AG04450 (cell line): ENCODE data around the gene CXXC4. TPM values are rescaled to one million over a fixed set of nuclear protein-coding genes. Genes with fewer than 3 reads are reported as not detected.

Experiments
- CTCF ChIA-PET: fragments of 300-600, 350-600 bp; formaldehyde crosslinking; extraction: SDS; loops from one replicate; lab custom pipeline; 2022; ENCODE audit warnings: antibody characterized with exemption, inconsistent platforms; lab: Charles Lee
- POLR2A ChIA-PET: fragments of 350-600 bp; formaldehyde crosslinking; extraction: SDS; loops from one replicate; lab custom pipeline; 2021; ENCODE audit warnings: antibody characterized with exemption, inconsistent platforms; lab: Yijun Ruan, JAX
- DNase-seq: peaks from one replicate; pipeline ENCODE4 v3.0.0-alpha.2; 2011; ENCODE audit warnings: low read depth, low spot score
- H3K27ac ChIP-seq: one replicate; pipeline ENCODE4 v1.5.1; 2012; ENCODE audit warnings: low read depth, low read length, control low read depth
- H3K27me3 ChIP-seq: one replicate; pipeline ENCODE4 v1.6.0; 2012; ENCODE audit warnings: low read length; ENCODE audit not compliant: control insufficient read depth, insufficient read depth
- H3K4me3 ChIP-seq: 2 replicates; pipeline ENCODE4 v1.5.1; 2011; ENCODE audit warnings: mild to moderate bottlenecking, low read depth, low read length, control low read depth
- H3K9me3 ChIP-seq: 2 replicates; pipeline ENCODE4 v1.5.1; 2012; ENCODE audit warnings: low read length; ENCODE audit not compliant: control insufficient read depth, insufficient read depth
- CTCF ChIP-seq: IDR thresholded peaks from 2 replicates; pipeline ENCODE4 v1.5.1; 2011; ENCODE audit warnings: low read depth, low read length, control low read depth, inconsistent platforms
- polyA plus RNA-seq: library from polyadenylated mRNA; depleted of rRNA; stranded (reverse); fragments of >200 nt; gene quantifications from 2 replicates; pipeline ENCODE4 v1.2.3, GENCODE V29; 2011

The CXXC4 gene
- polyA plus RNA-seq, 1 experiment, result 0.02 TPM

GRCh38 chr4:104507112-104507511 is 12.4 kb upstream of the CXXC4 start:
- TF ChIP-seq CTCF, result no peak
- no peak for DNase-seq
- CTCF ChIA-PET, result no interaction called here
- no peaks in the 10 kb centered on the region for H3K27me3 ChIP-seq
- no peak overlapping the region for H3K4me3 ChIP-seq
- no peak overlapping the region for H3K27ac ChIP-seq
- POLR2A ChIA-PET, result no interaction called here
- H3K9me3 ChIP-seq, result no peaks in the 10 kb centered on the region

- ChIA-PET CTCF (no interaction called here), POLR2A (no interaction called here)
- no peaks in the 10 kb centered on the region for H3K27me3 ChIP-seq
- TF ChIP-seq CTCF, result no peak
- no peak for DNase-seq
- no peaks in the 10 kb centered on the region for H3K9me3 ChIP-seq
- no peak overlapping the region for H3K27ac ChIP-seq
- H3K4me3 ChIP-seq, result no peak overlapping the region
Measured at GRCh38 chr4:104504536-104504935, 9.8 kb upstream of the CXXC4 start.

- no peak for TF ChIP-seq CTCF
- Histone ChIP-seq H3K4me3 (no peak overlapping the region), H3K9me3 (no peaks in the 10 kb centered on the region), H3K27ac (no peak overlapping the region), H3K27me3 (no peaks in the 10 kb centered on the region)
- ChIA-PET CTCF (no interaction called here), POLR2A (no interaction called here)
- DNase-seq, result no peak
Measured at GRCh38 chr4:104502471-104502870, 7.8 kb upstream of the CXXC4 start.

GRCh38 chr4:104501290-104501689 is 6.6 kb upstream of the CXXC4 start:
- no peak for DNase-seq
- Histone ChIP-seq H3K27ac (no peak overlapping the region), H3K27me3 (no peaks in the 10 kb centered on the region), H3K9me3 (no peaks in the 10 kb centered on the region), H3K4me3 (no peak overlapping the region)
- POLR2A ChIA-PET, result no interaction called here
- no peak for TF ChIP-seq CTCF
- CTCF ChIA-PET, result no interaction called here

- no peak for DNase-seq
- ChIA-PET POLR2A (no interaction called here), CTCF (no interaction called here)
- Histone ChIP-seq H3K4me3 (no peak overlapping the region), H3K27me3 (no peaks in the 10 kb centered on the region), H3K27ac (no peak overlapping the region), H3K9me3 (no peaks in the 10 kb centered on the region)
- TF ChIP-seq CTCF, result no peak
Measured at GRCh38 chr4:104500442-104500841, 5.7 kb upstream of the CXXC4 start.
